Gastroesophageal sphincter (tissue), 4 donors: ENCODE results near the gene CUL9. TPM values are rescaled to one million over a fixed set of nuclear protein-coding genes. Genes with fewer than 3 reads are reported as not detected.

Experiments used
- ATAC-seq: fragments of 150-250 bp; one replicate; pipeline ENCODE4 v1.9.1; 2016; ENCODE audit warnings: mild to moderate bottlenecking, moderate library complexity
- H3K27ac ChIP-seq, 4 donors: fragments of 200-600 bp; sonication (generic) in 3 of 4; 1 replicate in 3 of 4; 2 replicates in 1 of 4; pipeline ENCODE4 v1.5.1; 2016 to 2019
- H3K27me3 ChIP-seq: fragments of 200-600 bp; sonication (generic); one replicate; pipeline ENCODE4 v1.5.1; 2019
- H3K36me3 ChIP-seq, 2 donors: fragments of 200-600 bp; sonication (generic); one replicate each; pipeline ENCODE4 v1.5.1; 2019; ENCODE audit warnings: control low read depth in 1 of 2
- H3K4me1 ChIP-seq, 3 donors: fragments of 200-600 bp; sonication (generic); 1 replicate in 2 of 3; 2 replicates in 1 of 3; pipeline ENCODE4 v1.5.1; 2016 to 2019; ENCODE audit warnings: control low read depth in 2 of 3
- H3K4me3 ChIP-seq, 2 donors: fragments of 200-600 bp; sonication (generic); one replicate each; pipeline ENCODE4 v1.5.1; 2019; ENCODE audit warnings: mild to moderate bottlenecking in 1 of 2, moderate library complexity in 1 of 2
- H3K9me3 ChIP-seq, 3 donors: fragments of 200-600 bp; sonication (generic); one replicate each; pipeline ENCODE4 v1.5.1; 2017 to 2019; ENCODE audit warnings: control low read depth in 2 of 3
- EP300 ChIP-seq: sonication (generic); formaldehyde crosslinking; IDR thresholded peaks from one replicate; pipeline ENCODE4 v1.6.1; 2017; ENCODE audit warnings: antibody characterized with exemption, mild to moderate bottlenecking
- POLR2A ChIP-seq, 2 donors: fragments of 450-650 bp; IDR thresholded peaks; one replicate each; pipeline ENCODE4 v1.6.1; 2017; ENCODE audit warnings: antibody characterized with exemption in 2 of 2, mild to moderate bottlenecking in 2 of 2, moderate library complexity in 1 of 2
- POLR2AphosphoS5 ChIP-seq: sonication (generic); formaldehyde crosslinking; IDR thresholded peaks from one replicate; pipeline ENCODE4 v1.6.1; 2017; ENCODE audit warnings: antibody characterized with exemption
- WGBS, 2 donors: methylation state at CpG; one replicate each; pipeline ENCODE4 v1.1.5; 2018; ENCODE audit warnings: low coverage in 1 of 2; 5-methylcytosine and 5-hydroxymethylcytosine counted together
- total RNA-seq, 4 donors: library from RNA; depleted of rRNA; stranded (reverse); fragments of >200 nt; gene quantifications; one replicate each; pipeline ENCODE4 v1.1.0, GENCODE V29; 2016
- TF ChIP-seq, protein P1 (sequence below), 4 experiments: fragments of 200-600 bp in 2 of 4; fragments of 450-650 bp in 2 of 4; sonication (generic) in 1 of 4; IDR thresholded peaks; one replicate each; pipeline ENCODE4 v1.5.1; 2017 to 2019; ENCODE audit warnings: antibody characterized with exemption in 4 of 4, mild to moderate bottlenecking in 2 of 4, moderate library complexity in 2 of 4

Gene CUL9
- total RNA-seq, 4 donors from 2014 or later: 23.2 to 36.6 (median 24.2) TPM

DNA sequence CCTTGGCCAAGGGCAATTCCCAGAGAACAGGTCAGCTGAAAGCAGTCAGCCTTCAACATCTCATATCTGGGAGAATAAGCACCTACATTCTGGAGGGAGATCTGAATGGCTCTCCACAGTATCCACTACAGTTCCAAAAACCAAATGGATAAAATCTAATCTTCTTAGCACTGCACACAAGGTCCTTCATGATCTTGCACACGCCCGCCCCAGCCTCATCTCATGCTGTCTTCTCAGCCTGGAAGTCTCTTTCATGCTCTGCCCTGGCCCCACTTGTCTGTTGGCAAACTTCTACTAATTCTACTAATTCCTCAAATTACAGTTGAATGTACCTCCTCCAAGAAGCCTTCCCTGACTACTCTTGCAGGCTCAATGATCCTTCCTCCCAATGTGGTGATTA lies 59.5 kb downstream of the CUL9 start:
- ATAC-seq: no peak
- no peak overlapping the region for H3K27ac ChIP-seq
- no peaks in the 10 kb centered on the region for H3K36me3 ChIP-seq
- no peak overlapping the region for H3K4me3 ChIP-seq
- H3K4me1 ChIP-seq: peaks cover 0 to 1% (median under 1%) of the 10 kb centered on the region in 3 donors
- WGBS, 2 donors: 74 to 100% methylated on average over 2 of the region's 2 CpGs
- peaks cover 0 to 12% (median 0%) of the 10 kb centered on the region in 3 donors for H3K9me3 ChIP-seq
- TF ChIP-seq POLR2A (IDR thresholded peaks at IDR 0.05) (no peak), POLR2AphosphoS5 (no peak), EP300 (no peak)
- TF ChIP-seq, protein P1, sequence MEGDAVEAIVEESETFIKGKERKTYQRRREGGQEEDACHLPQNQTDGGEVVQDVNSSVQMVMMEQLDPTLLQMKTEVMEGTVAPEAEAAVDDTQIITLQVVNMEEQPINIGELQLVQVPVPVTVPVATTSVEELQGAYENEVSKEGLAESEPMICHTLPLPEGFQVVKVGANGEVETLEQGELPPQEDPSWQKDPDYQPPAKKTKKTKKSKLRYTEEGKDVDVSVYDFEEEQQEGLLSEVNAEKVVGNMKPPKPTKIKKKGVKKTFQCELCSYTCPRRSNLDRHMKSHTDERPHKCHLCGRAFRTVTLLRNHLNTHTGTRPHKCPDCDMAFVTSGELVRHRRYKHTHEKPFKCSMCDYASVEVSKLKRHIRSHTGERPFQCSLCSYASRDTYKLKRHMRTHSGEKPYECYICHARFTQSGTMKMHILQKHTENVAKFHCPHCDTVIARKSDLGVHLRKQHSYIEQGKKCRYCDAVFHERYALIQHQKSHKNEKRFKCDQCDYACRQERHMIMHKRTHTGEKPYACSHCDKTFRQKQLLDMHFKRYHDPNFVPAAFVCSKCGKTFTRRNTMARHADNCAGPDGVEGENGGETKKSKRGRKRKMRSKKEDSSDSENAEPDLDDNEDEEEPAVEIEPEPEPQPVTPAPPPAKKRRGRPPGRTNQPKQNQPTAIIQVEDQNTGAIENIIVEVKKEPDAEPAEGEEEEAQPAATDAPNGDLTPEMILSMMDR (IDR thresholded peaks at IDR 0.05): no peak
- peaks cover 83% of the 10 kb centered on the region for H3K27me3 ChIP-seq

DNA sequence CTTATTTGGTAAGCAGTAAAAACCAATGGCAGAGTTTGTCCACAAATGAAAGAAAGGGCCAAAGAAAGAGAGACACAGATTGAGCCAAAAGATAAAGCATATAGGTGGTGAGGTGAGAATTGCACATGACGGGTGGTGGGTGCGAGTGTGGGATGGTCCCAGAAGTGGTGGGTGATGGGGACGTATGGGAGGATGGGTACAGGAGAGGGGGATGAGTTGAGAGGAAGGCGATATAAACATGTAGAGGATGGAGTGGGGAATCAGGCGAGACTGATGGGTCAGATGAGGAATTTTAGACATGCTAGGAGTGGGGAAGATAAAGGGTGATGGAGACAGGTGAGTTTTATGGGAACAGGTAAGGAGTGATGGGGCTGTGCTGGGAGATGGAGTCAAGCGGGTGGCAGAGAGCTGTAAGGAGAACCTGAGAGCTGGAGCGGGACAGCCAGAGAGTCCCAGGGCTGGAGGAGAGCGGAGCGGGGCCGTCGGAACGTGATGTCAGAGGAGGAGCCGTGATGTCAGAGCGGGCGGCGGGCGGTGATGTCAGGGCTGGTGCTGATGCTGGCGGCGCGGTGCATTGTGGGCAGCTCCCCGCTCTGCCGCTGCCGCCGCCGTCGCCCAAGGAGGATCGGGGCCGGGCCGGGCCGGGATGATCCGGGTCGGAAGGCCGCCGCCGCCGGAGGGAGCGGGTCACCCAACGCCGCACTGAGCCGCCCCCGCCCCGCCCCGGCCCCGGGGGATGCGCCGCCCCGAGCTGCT lies 61.1 kb downstream of the CUL9 start, which contains the start of gene TTBK1:
Gene TTBK1 (plus strand): TSS at position 574 of the 756 bp plus-strand sequence. CDS start 3,180 bp downstream, outside the sequence.
- 12 to 19% methylated on average over 15 to 20 of the region's 47 CpGs for WGBS, 2 donors
- H3K27ac ChIP-seq: no peak within 1 kb of the TSS
- TF ChIP-seq POLR2A (IDR thresholded peaks at IDR 0.05) (no peak), POLR2AphosphoS5 (no peak), EP300 (no peak)
- TF ChIP-seq, protein P1 (IDR thresholded peaks at IDR 0.05): no peak
- peaks cover 75% of the 10 kb centered on the region for H3K27me3 ChIP-seq
- peaks cover 0 to 12% (median 0%) of the 10 kb centered on the region in 3 donors for H3K9me3 ChIP-seq
- no peak within 1 kb of the TSS for H3K4me3 ChIP-seq
- no peaks in the 10 kb centered on the region for H3K36me3 ChIP-seq
- peaks cover 0 to 18% (median 11%) of the 10 kb centered on the region in 3 donors for H3K4me1 ChIP-seq
- ATAC-seq: no peak

DNA sequence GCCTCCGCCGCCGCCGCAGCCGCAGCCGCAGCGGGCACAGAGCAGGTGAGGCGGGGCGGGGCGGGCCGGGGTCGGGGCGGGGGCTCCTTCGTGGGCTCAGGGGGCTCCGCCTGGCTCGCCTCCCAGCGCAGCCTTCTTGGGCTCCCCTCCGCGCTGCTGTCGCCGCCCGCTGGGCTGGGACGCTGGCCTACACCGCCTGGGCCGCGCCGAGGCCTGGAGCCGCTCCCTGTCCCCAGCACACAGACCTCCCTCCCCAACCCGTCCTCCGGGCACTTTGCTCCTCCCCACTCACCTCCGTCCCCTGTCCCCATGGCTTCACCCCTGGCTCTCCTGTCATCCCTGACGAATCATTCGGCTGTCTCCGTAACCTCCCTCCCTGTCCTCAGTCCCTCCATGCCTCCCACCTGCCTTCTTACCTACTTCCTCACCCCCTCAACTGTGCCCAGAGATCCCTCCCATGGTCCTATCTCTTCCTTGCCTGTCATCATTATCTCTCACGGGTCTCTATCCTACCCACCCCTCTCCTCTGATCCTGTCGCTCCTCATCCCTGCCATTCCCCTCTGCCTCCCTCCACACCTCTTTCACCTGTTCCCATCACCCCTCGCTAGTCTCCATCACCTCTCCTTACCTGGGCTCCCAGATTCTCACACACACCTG lies 61.8 kb downstream of the CUL9 start:
- TF ChIP-seq POLR2AphosphoS5: no peak
- no peak for TF ChIP-seq EP300
- no peak for TF ChIP-seq POLR2A (IDR thresholded peaks at IDR 0.05)
- TF ChIP-seq, protein P1 (IDR thresholded peaks at IDR 0.05): no peak
- H3K4me1 ChIP-seq: peaks cover 0 to 19% (median 11%) of the 10 kb centered on the region in 3 donors
- peaks cover 68% of the 10 kb centered on the region for H3K27me3 ChIP-seq
- H3K27ac ChIP-seq: no peak overlapping the region
- H3K4me3 ChIP-seq: no peak overlapping the region
- H3K9me3 ChIP-seq: peaks cover 0 to 11% (median 0%) of the 10 kb centered on the region in 3 donors
- 33 to 44% methylated on average over 9 to 14 of the region's 37 CpGs for WGBS, 2 donors
- no peak for ATAC-seq
- no peaks in the 10 kb centered on the region for H3K36me3 ChIP-seq

DNA sequence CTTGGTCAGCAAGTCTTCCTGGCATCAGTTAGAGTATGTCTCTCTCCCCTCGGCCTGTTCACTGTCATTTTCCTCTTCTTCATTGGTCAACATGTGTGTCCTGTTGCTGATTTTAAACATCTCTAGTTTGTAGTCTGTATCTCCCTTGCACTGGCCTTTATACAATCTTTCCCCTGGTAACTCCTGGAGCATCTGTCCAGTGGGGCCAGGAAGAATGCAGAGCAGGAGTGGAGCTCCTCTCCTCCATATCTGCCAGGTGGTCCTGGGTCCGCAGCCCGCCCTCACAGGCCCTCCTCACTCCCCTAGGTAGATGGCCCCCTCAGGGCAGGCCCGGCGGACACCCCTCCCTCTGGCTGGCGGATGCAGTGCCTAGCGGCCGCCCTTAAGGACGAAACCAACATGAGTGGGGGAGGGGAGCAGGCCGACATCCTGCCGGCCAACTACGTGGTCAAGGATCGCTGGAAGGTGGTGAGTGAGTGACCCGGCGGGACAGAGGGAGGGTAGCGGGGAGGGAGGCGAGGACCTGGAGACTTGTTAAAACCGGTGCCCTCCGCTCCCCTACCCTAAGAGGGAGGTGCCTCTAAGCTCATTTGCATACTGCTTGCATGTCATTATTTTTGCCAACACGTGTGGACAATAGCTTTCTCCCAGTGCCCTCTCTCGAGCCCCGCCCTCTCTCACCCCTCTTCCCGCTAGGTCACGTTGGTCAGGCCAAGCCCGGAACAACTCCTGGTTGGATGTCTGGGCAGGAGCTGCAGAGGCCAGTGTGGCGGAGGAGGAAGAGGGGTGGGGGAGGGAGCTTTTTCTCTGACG lies 64.5 kb downstream of the CUL9 start:
- H3K4me1 ChIP-seq: peaks cover 0 to 20% (median 11%) of the 10 kb centered on the region in 3 donors
- H3K27ac ChIP-seq: peak overlapping the region in 2 of 4 donors; percentile 46 to 50
- no peaks in the 10 kb centered on the region for H3K36me3 ChIP-seq
- H3K4me3 ChIP-seq: peak overlapping the region; percentile 35 to 59
- WGBS, 2 donors: 8 to 13% methylated on average over 5 to 6 of the region's 27 CpGs
- peaks cover 51% of the 10 kb centered on the region for H3K27me3 ChIP-seq
- no peaks in the 10 kb centered on the region for H3K9me3 ChIP-seq
- peak; percentile 69 for ATAC-seq
- TF ChIP-seq, protein P1 (IDR thresholded peaks at IDR 0.05): no peak
- TF ChIP-seq POLR2AphosphoS5: no peak
- TF ChIP-seq EP300: no peak
- TF ChIP-seq POLR2A (IDR thresholded peaks at IDR 0.05): no peak
